GM18873 (cell line): Measurements from ENCODE around the gene SLC17A9.

Experiments used
- ATAC-seq: cut with Tn5 transposase; IDR thresholded peaks from one replicate; pipeline ENCODE4 v1.9.1; 2021; ENCODE audit warnings: mild to moderate bottlenecking, moderate library complexity, moderate number of reproducible peaks; ENCODE audit not compliant: unreplicated experiment, low FRiP score

The SLC17A9 gene

DNA sequence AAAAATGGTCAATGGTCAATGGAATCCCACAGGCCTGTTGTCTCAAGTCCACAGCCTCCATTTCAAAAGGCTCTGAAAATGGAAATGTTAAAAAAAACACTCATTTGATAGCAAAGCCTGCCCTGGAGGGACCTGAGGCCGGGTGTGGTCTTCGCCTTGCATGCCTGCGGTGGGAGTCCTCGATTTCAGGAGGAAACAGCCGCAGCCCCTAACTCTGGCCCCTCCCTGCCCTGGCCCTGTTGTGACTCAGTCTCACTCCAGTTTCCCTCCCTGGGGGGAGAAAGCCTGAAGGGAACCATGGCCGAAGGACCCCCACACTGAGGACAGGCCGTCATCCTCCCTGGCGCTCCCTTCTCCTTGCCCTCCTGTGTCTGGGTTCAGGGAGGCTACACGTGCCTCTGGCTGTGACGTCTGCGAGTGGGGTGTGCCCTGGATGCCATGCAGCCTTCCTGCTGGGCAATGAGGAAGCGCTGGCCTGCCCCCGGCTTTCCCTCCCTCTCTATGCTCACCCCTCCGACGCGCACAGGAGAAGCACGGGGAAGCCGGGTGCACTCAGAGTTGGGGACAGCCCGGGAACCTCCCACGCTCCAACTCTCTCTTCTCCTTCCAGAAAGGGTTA, 45.0 kb downstream of the SLC17A9 start:
- no peak for ATAC-seq

DNA sequence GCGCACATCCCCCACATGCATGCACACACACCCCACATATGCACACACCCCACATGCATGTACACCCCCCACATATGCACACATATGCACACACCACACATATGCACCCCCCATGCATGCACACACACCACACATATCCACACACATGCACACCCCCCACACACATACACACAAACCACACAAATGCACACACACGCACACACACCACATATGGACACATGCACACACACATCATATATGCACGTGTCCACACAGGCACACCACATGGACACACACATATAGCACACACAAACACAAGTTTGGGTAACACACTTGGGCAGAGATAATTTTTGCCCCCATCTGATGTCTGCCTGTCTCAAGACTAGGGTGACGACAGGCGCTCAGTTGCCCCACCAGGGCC, 45.9 kb downstream of the SLC17A9 start:
- ATAC-seq = no peak

DNA sequence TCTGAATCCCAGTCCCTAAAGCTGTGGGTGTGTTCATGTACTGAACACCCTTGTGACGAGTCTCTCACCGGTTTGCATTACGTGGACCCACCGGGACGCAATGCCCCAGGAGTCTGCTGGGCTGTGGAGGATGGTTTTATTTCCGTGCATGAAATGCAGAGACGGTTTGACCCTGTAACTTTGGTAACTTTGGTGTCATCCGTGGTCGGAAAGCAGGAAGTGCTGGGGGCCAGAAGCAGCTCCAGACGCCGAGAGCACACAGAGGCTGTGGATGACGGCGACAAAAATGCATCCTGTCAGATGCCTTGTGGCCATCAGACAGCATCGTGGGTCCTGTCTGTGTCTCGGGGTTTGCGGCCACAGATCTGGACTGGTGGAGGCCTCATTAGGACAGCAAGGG, 47.1 kb downstream of the SLC17A9 start:
- no peak for ATAC-seq

DNA sequence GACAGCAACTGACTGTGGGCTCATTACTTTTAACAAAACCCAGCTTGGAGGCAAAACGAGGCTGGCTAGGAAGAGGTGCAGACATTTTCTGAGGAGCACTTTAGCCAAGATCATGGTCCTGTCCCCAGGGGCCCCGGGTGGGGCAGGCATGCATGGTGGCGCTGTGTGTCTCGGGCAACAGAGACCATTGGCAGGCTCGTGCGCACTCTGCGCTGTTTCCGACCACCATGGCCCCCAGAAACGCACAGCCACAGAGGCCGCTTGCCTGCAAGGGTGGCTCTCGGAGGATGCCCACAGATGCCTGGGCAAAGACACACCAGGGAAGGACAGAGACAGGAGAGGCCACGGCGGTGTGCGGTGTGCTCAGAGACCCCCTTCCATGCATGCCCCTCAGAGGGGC, 47.5 kb downstream of the SLC17A9 start:
- ATAC-seq = no peak

DNA sequence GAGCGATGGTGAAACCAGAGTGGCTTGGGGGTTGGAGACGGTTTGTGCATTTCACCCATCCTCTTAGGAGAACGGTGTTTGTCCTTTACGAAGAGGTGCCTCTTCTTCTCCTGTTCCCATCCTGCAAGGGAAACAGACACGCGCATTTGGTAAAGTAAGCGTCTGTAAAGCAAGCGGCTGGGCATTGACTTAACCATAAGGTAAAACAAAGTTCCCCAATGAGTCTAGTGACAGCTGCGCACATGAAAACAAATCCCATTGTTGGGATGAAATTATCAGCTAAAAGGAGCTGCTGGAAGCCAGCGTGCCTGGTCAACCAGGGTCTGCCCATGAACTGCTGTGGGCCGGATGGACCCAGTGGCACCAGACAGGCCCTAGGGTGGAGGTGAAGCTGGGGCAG, 48.4 kb downstream of the SLC17A9 start:
- no peak for ATAC-seq

DNA sequence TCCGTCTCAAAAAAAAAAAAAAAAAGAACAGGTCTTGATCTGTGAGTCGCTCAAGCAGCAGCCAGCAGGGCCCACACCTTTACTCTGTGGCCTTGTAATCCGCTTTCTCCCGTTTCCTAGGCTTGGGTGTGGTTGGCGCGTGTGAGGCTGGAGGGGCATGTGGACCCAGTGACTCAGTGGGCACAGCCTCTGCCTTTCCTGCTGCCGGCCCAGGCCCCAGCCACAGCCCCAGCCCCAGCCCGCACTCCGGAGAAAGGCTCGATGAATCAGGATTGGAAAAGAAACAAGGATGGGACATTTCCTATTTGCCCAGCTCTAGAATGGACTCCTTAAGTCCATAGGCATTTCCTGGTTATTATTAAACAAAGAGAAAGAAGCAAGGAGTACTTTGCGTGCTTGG, 50.0 kb downstream of the SLC17A9 start:
- ATAC-seq = no peak

DNA sequence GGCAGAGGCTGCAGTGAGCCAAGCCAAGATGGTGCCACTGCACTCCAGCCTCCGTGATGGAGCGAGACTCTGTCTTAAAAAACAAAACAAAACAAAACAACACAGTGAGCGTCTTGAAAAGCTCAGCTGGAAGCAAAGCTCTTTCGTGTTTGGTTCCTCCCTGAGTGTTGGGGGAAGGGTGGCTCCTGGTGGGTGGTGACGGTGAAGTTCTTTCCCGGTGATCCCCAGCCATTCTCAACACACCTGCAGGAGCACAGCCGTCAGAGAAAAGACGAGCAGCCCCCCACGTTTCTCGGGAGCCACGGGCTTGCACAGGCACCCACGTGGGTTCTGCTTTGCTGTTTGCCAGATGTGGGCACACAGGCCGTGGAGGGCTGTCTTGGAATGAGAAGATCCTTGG, 51.0 kb downstream of the SLC17A9 start:
- no peak for ATAC-seq

DNA sequence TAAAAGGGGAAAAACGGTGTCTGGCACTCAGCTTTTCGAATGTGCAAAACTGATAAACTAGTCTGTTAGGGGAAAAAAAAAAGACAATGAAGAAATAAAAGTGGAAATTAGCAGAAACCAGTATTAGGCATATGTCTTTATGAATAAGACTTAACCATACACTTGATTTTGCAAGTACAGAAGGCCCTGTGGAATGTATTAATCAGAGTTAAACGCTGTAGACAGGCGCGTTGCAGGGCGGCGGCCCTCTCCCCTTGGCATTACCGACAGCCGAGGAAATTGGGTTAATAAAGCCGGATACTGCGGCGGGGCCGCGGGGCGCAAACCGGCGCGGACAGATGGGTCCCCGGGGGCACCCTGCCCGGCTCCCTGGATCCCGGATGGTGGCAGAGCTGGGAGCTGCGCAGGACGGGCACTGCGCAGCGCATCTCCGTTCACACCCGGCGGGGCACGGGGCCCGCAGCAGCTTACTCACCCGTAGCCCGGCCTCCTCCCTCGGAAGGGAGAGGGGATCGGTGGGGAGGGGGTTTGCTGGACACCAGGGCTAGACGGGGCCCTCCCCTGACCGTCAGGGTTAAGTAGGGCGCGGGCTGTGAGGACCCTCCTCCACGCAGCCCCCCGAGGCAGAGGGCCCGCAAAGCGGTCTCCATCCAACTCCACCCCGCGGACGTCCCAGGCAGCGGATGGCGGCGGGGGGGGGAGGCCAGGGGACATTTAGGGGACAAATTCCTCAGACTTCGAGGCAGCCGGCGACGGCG, 52.3 kb downstream of the SLC17A9 start:
- ATAC-seq = no peak

DNA sequence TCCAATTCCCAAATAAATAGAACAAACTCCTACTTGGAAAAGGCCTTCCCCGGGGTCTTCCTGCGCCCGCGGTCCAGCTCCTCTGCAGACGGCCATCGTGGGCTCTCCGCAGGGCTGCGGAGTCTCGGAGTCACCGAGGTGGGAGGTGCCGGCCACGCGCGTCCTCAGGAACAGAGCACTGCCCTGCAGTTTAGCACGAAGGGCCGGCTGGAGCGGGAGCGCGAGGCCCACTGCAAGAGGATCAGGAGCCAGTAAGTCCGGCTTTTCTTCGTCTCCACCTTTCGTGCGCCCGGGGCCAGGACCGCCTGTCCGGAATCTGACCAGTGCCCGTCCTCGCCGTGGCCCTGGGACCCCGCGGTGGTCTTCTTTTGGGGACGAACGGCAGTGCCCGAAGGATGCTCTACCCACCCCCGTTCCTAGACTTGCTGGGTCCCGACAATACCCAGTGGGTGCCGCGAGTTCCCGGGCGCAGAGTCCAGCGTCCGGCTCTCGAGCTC, 52.9 kb downstream of the SLC17A9 start:
- ATAC-seq = no peak

DNA sequence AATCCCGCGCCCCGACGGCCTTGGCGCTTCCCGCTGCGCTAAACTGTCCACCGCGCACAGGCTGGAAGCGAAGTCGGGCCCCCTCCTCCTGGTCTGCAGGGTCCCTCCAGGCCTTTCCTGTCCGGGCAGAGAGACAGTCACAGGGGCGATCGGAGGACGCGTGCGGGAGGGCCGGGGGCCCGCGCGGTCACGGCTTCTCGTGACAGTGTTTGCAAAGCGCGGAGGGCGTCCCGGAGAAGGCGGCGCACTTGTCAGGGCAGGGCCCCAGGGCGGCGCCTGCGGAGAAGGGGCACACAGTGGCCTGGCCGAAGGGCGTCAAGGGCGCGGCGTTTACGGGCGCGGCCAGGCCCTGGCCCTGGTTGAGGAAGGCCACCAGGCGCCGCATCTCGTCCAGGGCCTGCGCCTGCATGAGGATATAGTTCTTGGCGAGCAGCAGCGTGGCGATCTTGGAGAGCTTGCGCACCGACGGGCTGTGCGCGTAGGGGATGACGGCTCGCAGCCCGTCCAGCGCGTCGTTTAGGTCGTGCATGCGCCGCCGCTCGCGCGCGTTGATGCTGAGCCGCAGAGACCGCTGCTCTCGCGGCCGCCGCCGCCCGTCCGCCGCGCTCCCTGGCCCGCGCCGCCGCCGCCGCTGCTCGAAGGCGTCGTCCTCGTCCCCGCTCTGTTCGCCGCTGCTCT, 53.5 kb downstream of the SLC17A9 start:
- ATAC-seq = no peak

DNA sequence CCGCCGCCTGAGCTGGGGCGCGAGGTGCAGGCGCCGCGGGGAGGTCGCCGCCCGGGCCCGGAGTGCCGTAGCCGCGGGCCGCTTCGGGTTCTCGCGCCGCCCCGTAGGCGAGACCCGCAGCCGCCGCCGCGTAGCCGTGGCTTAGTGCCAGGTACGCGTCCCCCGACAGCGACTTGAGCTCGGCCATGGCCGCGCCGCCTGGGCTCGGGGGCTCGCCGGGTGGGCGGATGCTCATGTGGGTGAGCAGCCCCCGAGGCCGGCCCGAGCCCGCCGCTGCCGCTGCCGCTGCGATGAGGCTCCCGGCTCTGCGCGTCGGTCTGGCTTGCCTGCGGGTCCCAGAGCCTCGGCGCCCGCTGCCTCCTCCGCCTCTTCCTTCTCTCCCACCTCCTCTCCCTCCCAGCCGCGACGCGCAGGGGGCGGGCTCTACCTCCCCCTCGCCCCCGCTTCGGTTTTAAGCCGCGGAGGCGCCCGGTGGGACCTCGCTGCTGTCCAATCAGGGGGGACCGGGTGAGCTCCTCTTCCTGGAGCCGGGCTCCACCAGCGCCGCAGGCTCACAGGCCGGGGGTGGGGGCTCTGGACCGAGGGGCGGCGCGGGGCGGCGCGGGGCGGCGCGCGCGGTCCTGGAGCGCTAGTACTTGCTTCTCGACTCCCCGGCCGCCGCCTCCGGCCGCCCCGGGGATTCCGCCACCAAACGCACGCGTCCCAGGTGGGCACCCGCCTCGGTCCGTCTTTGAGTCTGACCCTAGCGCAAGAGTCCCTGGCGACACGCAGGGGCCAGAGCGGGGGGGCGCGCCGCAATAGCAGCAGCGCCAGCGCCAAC, 54.2 kb downstream of the SLC17A9 start, which contains the start of gene BHLHE23:
TSS of gene BHLHE23 (minus strand) at position 425 of the 820 bp plus-strand sequence. CDS start at position 235, 190 bp downstream.
- ATAC-seq = no peak

DNA sequence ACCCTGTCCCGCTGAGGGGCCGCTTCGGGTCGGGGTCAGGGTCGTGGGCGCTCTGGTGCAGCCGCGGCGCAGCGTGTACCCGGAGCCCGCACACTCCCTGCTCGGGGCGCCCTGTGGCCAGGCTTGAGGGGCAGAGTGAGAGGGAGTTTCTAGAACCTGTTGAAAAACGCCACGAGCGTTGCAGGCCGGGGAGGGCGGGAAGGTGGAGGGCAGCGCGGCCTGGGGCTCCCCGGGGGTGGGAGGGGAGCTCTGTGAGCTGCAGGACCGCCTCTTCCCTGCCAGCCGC, 54.8 kb downstream of the SLC17A9 start:
- ATAC-seq = no peak

DNA sequence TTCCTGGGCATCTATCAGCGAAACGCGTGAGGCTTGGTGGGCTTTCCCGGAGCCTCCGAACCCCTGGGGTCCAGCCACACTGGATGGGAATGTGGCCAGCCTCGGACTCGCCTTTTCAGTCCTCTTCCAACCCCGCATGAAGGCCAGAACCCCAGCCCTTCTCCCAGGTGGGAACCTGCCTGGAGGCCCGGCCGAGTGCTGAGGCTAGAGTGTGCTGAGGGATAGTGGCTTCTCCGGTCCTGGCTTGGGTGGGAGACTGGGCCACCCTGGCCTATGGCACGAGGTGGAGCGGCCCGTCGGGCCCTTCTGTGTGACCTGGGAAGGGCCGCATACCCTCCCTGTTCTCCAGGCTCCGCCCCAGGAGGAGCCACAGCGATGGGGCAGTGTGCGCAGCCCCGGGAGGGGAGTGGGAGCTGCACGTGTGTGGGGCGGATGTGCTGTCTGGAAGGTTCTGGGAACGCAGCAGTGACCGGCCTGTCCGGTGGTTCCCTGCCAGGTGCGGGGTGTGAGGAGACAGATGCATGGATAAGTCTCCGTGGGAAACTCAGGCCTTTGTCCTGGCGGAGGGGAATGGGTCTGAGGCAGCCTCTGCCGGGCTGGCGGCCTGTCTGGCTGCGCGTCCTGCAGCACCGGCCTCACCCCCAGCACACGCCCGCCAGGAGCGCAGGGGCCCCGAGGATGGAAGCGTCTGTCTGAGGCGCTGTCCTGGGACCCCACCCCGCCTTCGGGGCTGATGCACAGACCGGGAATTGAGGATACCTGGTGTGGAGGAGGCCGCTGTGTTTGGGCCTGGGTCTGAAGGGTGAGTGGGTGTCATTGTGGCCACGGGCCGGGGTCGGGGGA, 55.4 kb downstream of the SLC17A9 start:
- ATAC-seq = no peak

DNA sequence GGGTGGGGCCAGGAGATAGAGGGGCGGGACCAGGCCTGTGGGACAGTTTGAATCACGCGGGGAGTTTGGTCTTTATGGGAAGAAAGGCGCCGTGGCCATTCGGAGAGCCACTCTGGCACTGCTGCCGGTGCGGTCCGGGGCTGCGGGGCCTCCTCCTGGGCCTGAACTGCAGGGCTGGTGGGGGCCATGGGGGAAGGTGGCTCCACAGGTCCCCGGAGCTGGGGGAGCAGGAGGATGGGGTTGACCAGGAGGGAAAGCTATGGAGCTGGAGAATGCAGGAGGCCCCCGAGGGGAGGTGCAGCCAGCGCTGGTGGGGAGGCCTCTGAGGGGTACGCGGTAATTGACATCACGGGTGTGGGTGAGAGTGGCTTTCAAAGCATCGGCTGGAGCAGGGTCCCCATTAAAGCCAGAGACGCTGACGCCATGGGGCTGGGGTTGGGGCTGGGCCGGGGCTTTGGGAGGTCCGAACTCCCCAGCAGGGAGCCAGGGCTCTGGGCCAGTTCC, 56.1 kb downstream of the SLC17A9 start:
- no peak for ATAC-seq

DNA sequence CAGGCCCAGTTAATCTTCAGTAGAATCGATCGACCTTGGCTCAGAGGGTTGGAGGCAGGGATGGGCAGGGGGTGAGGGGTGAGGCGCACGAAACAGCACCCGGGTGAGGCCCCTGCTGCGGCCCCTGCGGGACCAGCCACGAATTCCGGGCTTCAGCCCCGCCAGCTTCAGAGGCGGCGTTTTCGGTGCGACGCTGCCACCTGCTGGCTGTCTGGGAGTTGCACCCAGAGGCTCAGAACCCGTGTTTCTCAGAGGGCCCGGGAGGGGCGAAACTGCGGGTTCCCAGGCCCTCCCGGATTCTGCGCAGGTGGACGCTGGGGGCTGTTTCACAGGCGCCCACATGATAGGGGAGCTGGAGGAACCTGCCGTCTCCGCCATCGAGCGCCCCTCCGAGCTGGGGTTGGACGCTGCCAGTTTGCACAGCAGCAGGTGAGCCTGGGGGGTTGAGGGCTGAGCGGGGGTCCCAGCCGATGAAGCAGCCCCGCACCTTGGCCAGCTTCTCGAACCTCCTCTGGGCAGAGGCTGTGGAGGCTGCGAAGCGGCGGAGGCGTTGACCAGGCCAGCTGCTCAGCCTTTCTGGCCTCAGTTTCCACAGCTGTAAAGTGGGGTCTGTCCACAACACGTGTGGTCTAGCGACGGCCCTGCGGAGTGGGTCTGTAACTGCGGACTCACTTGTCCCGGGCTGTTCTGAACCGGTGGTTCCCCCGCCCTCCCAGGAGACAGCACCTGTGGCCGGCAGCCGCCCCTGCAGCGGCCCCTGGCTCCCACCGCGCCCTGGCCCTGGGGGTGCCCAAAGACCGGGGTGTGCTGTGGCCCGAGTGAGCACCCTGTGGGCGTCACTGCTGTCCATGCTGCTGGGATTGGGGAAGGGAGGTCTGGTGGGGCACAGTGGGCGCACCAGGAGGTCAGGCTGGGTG, 56.8 kb downstream of the SLC17A9 start:
- ATAC-seq = peak; percentile 36

DNA sequence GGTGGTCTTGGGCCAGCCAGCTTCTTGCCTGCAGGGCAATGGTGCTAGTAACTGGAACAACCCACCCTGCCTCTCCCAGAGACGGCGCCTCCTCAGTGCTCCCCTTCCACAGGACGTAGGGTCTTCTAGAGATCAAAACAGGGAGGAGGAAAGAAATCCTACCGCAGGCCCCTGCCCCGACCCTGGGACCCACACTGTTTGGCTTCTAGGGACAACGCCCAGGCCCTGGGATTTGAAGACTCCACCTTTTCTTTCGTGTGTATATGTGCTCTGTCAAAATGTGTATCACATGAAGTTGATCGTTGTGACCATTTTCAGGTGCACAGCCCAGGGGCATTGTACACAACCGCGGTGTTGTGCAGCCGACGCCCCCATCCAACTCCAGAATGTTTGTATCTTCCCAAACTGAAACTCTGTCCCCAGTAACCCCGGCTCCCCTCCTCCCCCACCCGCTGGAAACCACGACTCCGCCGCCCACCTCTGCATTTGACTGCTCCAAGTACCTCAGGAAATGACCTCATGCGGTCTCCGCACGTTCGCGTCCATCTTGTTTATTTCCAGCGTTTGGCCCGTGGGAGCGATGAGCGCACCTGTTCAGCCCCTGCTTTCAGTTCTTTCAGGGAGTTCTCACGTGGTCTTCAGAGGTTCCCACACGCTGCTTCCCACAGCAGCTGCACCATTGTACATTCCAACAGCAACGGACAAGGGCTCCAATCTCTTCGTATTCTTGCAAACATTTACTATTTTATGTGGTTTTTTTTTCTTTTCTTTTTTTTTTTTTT, 57.7 kb downstream of the SLC17A9 start:
- ATAC-seq = peak; percentile 64

DNA sequence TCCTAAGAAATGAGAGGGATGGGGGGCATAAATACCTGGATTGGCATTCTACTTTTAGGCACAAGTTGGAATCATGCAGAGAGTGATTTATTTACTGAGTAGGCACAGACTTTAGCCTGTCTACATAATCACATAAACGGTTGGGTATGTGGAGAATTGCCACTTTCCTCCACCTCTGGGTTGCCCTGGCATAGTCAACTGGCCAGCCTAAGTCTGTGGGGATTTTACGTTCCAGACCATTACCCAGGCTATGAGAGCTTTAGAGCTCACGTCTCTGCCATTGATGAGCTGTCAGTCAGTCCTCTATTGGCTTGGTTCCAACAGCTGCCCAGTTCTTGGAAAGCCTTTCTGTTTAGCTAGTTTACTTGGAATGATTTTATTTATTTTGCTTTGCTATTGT, 59.3 kb downstream of the SLC17A9 start:
- no peak for ATAC-seq

DNA sequence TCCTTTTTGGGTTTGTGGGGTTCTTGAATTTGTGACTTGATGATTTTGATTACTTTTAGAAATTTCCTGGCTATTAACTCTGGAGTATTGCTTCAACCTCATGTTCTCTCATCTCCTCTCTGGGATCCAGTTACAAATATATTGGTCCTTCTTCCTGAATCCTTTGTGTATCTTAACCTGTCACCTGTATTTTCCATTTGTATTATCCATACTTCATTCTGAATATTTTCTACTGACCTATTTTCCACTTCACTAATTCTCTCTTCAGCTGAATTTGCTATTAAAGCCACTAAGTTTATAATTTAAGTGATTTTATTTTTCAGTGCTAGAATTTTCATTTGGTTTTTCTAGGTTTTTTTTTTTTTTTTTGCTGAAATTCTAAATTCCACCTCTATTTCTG, 60.7 kb downstream of the SLC17A9 start:
- no peak for ATAC-seq
